Stimulated activated CD4-positive, alpha-beta T cell treated with anti-CD3 and anti-CD28 coated beads, Interleukin-2, amount 100 ng/mL, for 48 hours (primary cell): ENCODE data around the gene FARP2.
"Not testable (repeated sequence)": the region's sequence is repeated elsewhere in the genome, so short reads cannot be mapped to it uniquely, and the experiment has no call there.

Experiments used
- DNase-seq, 2 donors: peaks; one replicate each; pipeline ENCODE4 v3.0.0-alpha.2; 2020

Gene FARP2

GRCh38 chr2:241372361-241372992 lies 16.4 kb downstream of the FARP2 start:
- no peak for DNase-seq

- no peak for DNase-seq
Observed at GRCh38 chr2:241373446-241373845, 17.4 kb downstream of the FARP2 start.

GRCh38 chr2:241373906-241374305 lies 17.8 kb downstream of the FARP2 start:
- not testable (repeated sequence) for DNase-seq

GRCh38 chr2:241375300-241375699 lies 19.2 kb downstream of the FARP2 start:
- no peak for DNase-seq

- DNase-seq: no peak
Observed at GRCh38 chr2:241376808-241377207, 20.7 kb downstream of the FARP2 start.

GRCh38 chr2:241378816-241379215 lies 22.7 kb downstream of the FARP2 start:
- DNase-seq: no peak

GRCh38 chr2:241379481-241380480 lies 23.7 kb downstream of the FARP2 start:
- DNase-seq: no peak

GRCh38 chr2:241381872-241382271 lies 25.8 kb downstream of the FARP2 start:
- no peak for DNase-seq

GRCh38 chr2:241385450-241385849 lies 29.4 kb downstream of the FARP2 start:
- DNase-seq: not testable (repeated sequence)

GRCh38 chr2:241386519-241386918 lies 30.4 kb downstream of the FARP2 start:
- DNase-seq: no peak

GRCh38 chr2:241389697-241390096 lies 33.6 kb downstream of the FARP2 start:
- no peak for DNase-seq

- DNase-seq: no peak
Observed at GRCh38 chr2:241390301-241391206, 34.5 kb downstream of the FARP2 start.

- no peak for DNase-seq
Observed at GRCh38 chr2:241391892-241392665, 36.0 kb downstream of the FARP2 start.

GRCh38 chr2:241392753-241393152 lies 36.7 kb downstream of the FARP2 start:
- DNase-seq: not testable (repeated sequence)

GRCh38 chr2:241393524-241394196 lies 37.6 kb downstream of the FARP2 start:
- no peak for DNase-seq

GRCh38 chr2:241396809-241397208 lies 40.7 kb downstream of the FARP2 start:
- DNase-seq: not testable (repeated sequence)

GRCh38 chr2:241399941-241400922 lies 44.1 kb downstream of the FARP2 start:
- no peak for DNase-seq

- DNase-seq: no peak
Observed at GRCh38 chr2:241408849-241409248, 52.8 kb downstream of the FARP2 start.

GRCh38 chr2:241410739-241411176 lies 54.7 kb downstream of the FARP2 start:
- no peak for DNase-seq

- DNase-seq: no peak
Observed at GRCh38 chr2:241412144-241412543, 56.1 kb downstream of the FARP2 start.
